Body of pancreas (tissue), 4 donors: Measurements from ENCODE around the gene NUP62.

Experiments
- POLR2A ChIP-seq, 3 donors: fragments of 450-650 bp; IDR thresholded peaks; one replicate each; pipeline ENCODE4 v1.6.1; 2016; ENCODE audit warnings: antibody characterized with exemption in 3 of 3, mild to moderate bottlenecking in 2 of 3
- TF ChIP-seq, protein P1 (sequence below), 7 experiments: fragments of 450-650 bp in 4 of 7; fragments of 200-600 bp in 3 of 7; sonication (generic) in 3 of 7; IDR thresholded peaks; one replicate each; pipeline ENCODE4 v1.5.1; 2016 to 2019; ENCODE audit warnings: antibody characterized with exemption in 7 of 7

DNA sequence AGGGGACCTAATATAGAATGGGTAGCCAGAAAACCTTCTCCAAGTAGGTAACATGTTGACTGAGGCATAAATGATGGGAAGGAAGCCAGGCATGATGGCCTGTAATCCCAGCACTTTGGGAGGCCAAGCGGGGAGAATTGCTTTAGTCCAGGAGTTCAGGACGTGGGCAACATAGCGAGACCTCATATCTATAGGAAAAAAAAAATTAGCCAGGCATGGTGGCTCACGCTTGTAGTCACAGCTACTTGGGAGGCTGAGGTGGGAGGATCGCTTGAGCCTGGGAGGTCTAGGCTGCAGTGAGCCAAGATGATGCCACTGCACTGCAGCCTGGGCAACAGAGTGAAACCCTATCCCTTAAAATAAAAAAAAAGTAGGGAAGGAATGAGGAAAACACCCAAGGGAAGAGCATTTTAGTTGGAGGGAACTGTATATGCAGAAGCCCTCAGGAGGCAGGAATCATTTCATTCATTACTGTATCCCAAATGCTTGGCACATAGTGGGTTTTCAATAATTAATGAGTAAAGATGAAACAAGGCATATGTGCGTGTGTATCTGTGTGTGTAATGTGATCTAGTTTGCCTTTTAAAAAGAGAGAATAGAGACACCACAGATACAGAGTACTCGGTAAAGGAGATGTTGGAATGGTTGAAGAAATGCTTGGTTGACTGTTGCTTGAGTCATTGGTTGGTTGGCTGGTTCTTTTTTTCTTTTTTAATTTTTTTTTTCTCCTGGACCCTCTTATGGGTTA is 2.2 kb upstream of the NUP62 start:
- TF ChIP-seq, protein P1, sequence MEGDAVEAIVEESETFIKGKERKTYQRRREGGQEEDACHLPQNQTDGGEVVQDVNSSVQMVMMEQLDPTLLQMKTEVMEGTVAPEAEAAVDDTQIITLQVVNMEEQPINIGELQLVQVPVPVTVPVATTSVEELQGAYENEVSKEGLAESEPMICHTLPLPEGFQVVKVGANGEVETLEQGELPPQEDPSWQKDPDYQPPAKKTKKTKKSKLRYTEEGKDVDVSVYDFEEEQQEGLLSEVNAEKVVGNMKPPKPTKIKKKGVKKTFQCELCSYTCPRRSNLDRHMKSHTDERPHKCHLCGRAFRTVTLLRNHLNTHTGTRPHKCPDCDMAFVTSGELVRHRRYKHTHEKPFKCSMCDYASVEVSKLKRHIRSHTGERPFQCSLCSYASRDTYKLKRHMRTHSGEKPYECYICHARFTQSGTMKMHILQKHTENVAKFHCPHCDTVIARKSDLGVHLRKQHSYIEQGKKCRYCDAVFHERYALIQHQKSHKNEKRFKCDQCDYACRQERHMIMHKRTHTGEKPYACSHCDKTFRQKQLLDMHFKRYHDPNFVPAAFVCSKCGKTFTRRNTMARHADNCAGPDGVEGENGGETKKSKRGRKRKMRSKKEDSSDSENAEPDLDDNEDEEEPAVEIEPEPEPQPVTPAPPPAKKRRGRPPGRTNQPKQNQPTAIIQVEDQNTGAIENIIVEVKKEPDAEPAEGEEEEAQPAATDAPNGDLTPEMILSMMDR (IDR thresholded peaks at IDR 0.05), result no peak
- TF ChIP-seq POLR2A (IDR thresholded peaks at IDR 0.05), result no peak
